Measurements from ENCODE around the gene COLEC11.
"Not testable (repeated sequence)": the region's sequence is repeated elsewhere in the genome, so short reads cannot be mapped to it uniquely, and the experiment has no call there.

The COLEC11 gene

GRCh38 chr2:3606370-3607201 lies 11.7 kb downstream of the COLEC11 start:
- no peak for DNase-seq

GRCh38 chr2:3608373-3609278 lies 13.7 kb downstream of the COLEC11 start:
- DNase-seq: no peak

GRCh38 chr2:3609279-3609673 lies 14.4 kb downstream of the COLEC11 start:
- not testable (repeated sequence) for DNase-seq

- no peak for DNase-seq
Observed at GRCh38 chr2:3610415-3610814, 15.5 kb downstream of the COLEC11 start.

GRCh38 chr2:3610881-3611505 lies 16.1 kb downstream of the COLEC11 start:
- DNase-seq: no peak

- DNase-seq: no peak
Observed at GRCh38 chr2:3611589-3611988, 16.7 kb downstream of the COLEC11 start.

- DNase-seq: no peak
Observed at GRCh38 chr2:3612639-3613523, 18.0 kb downstream of the COLEC11 start.

GRCh38 chr2:3613524-3613905 lies 18.6 kb downstream of the COLEC11 start:
- DNase-seq: no peak

- not testable (repeated sequence) for DNase-seq
Observed at GRCh38 chr2:3614743-3615142, 19.8 kb downstream of the COLEC11 start.

GRCh38 chr2:3615541-3616200 lies 20.8 kb downstream of the COLEC11 start:
- DNase-seq: not testable (repeated sequence)

- DNase-seq: not testable (repeated sequence)
Observed at GRCh38 chr2:3616435-3617197, 21.7 kb downstream of the COLEC11 start.

GRCh38 chr2:3617198-3617890 lies 22.4 kb downstream of the COLEC11 start:
- DNase-seq: no peak

GRCh38 chr2:3618367-3618766 lies 23.5 kb downstream of the COLEC11 start:
- no peak for DNase-seq

- DNase-seq: no peak
Observed at GRCh38 chr2:3619033-3619432, 24.1 kb downstream of the COLEC11 start.

GRCh38 chr2:3619661-3620060 lies 24.7 kb downstream of the COLEC11 start:
- not testable (repeated sequence) for DNase-seq

- no peak for DNase-seq
Observed at GRCh38 chr2:3620834-3621233, 25.9 kb downstream of the COLEC11 start.

- no peak for DNase-seq
Observed at GRCh38 chr2:3622967-3623366, 28.1 kb downstream of the COLEC11 start.

GRCh38 chr2:3624059-3624794 lies 29.3 kb downstream of the COLEC11 start:
- DNase-seq: no peak

GRCh38 chr2:3625186-3625585 lies 30.3 kb downstream of the COLEC11 start:
- no peak for DNase-seq
